ENCODE measurements around the gene VAC14.

The VAC14 gene

GRCh38 chr16:70744366-70744765 lies 56.6 kb downstream of the VAC14 start:
- TF ChIP-seq, protein P1, sequence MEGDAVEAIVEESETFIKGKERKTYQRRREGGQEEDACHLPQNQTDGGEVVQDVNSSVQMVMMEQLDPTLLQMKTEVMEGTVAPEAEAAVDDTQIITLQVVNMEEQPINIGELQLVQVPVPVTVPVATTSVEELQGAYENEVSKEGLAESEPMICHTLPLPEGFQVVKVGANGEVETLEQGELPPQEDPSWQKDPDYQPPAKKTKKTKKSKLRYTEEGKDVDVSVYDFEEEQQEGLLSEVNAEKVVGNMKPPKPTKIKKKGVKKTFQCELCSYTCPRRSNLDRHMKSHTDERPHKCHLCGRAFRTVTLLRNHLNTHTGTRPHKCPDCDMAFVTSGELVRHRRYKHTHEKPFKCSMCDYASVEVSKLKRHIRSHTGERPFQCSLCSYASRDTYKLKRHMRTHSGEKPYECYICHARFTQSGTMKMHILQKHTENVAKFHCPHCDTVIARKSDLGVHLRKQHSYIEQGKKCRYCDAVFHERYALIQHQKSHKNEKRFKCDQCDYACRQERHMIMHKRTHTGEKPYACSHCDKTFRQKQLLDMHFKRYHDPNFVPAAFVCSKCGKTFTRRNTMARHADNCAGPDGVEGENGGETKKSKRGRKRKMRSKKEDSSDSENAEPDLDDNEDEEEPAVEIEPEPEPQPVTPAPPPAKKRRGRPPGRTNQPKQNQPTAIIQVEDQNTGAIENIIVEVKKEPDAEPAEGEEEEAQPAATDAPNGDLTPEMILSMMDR (IDR thresholded peaks at IDR 0.05) = no peak

- TF ChIP-seq, protein P1 (IDR thresholded peaks at IDR 0.05) = no peak
These were observed 57.2 kb downstream of the VAC14 start for GRCh38 chr16:70743791-70744190.

GRCh38 chr16:70741783-70742125 lies 59.2 kb downstream of the VAC14 start:
- TF ChIP-seq, protein P1 (IDR thresholded peaks at IDR 0.05) = no peak

- TF ChIP-seq, protein P1 (IDR thresholded peaks at IDR 0.05) = no peak
These were observed 59.8 kb downstream of the VAC14 start for GRCh38 chr16:70740914-70741782.

- TF ChIP-seq, protein P1 (IDR thresholded peaks at IDR 0.05) = no peak
These were observed 60.6 kb downstream of the VAC14 start for GRCh38 chr16:70740174-70740913.

DNA sequence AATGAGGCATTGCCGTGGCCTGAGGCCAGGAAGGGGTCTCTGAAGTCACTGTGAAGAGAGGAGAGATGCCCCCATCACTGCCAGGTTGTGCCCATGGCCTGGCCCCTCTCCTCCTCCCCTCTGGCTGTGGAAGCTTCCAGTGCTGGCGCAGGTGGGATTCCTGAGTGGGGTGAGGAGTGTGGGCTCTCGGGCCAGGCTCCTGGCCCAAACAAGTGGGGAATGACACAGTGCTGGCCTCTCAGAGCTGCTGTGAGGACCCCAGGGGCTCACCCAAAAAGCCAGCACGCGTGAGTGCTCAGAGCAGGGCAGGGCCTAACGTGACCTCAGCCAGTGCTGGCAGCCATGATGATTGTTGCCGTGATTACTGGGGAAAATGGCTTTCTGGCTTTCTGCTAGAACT lies 61.6 kb downstream of the VAC14 start:
- TF ChIP-seq, protein P1 (IDR thresholded peaks at IDR 0.05) = no peak

GRCh38 chr16:70738083-70738977 lies 62.6 kb downstream of the VAC14 start:
- TF ChIP-seq, protein P1 (IDR thresholded peaks at IDR 0.05) = peak; percentile 53
